MM.1S (cell line): ENCODE results near the gene RGS7.

Experiments used
- DNase-seq: peaks from one replicate; pipeline ENCODE4 v3.0.0-alpha.2; 2015
- H2AFZ ChIP-seq: fragments of 300-600 bp; sonication (generic); 2 replicates; pipeline ENCODE4 v1.6.0; 2016; ENCODE audit warnings: antibody characterized with exemption, low read length
- H3F3A ChIP-seq: fragments of 300-600 bp; sonication (generic); 2 replicates; pipeline ENCODE4 v1.6.1; 2016; ENCODE audit warnings: mild to moderate bottlenecking, antibody characterized with exemption, low read length, moderate library complexity, mixed read lengths; ENCODE audit not compliant: insufficient read depth
- H3K27ac ChIP-seq: fragments of 300-600 bp; sonication (generic); 2 replicates; pipeline ENCODE4 v1.5.1; 2016; ENCODE audit warnings: mild to moderate bottlenecking, low read length
- H3K27me3 ChIP-seq: fragments of 300-600 bp; sonication (generic); replicated peaks from 2 replicates; pipeline ENCODE4 v1.6.0; 2016; ENCODE audit warnings: low read length; ENCODE audit not compliant: insufficient read depth
- H3K36me3 ChIP-seq: fragments of 300-600 bp; sonication (generic); replicated peaks from 2 replicates; pipeline ENCODE4 v1.6.1; 2016; ENCODE audit warnings: mild to moderate bottlenecking, low read length, mixed read lengths; ENCODE audit not compliant: insufficient read depth
- H3K4me1 ChIP-seq: fragments of 300-600 bp; sonication (generic); 2 replicates; pipeline ENCODE4 v1.6.1; 2016; ENCODE audit warnings: low read length, mixed read lengths
- H3K4me2 ChIP-seq: fragments of 300-600 bp; sonication (generic); 2 replicates; pipeline ENCODE4 v1.6.0; 2016; ENCODE audit warnings: low read depth, low read length
- H3K4me3 ChIP-seq: fragments of 300-600 bp; sonication (generic); 2 replicates; pipeline ENCODE4 v1.5.1; 2016; ENCODE audit warnings: low read length, mixed read lengths
- H3K79me2 ChIP-seq: fragments of 300-600 bp; sonication (generic); 2 replicates; pipeline ENCODE4 v1.6.1; 2016; ENCODE audit warnings: mixed run types, low read length, mixed read lengths
- H3K9ac ChIP-seq: fragments of 300-600 bp; sonication (generic); 2 replicates; pipeline ENCODE4 v1.6.1; 2016; ENCODE audit warnings: low read length, mixed read lengths
- H3K9me2 ChIP-seq: fragments of 300-600 bp; sonication (generic); replicated peaks from 2 replicates; pipeline ENCODE4 v1.6.1; 2016; ENCODE audit warnings: mild to moderate bottlenecking, low read length, mixed read lengths; ENCODE audit not compliant: insufficient read depth
- H3K9me3 ChIP-seq: fragments of 300-600 bp; sonication (generic); replicated peaks from 2 replicates; pipeline ENCODE4 v1.6.1; 2016; ENCODE audit warnings: mild to moderate bottlenecking, low read length, mixed read lengths; ENCODE audit not compliant: insufficient read depth
- H4K20me1 ChIP-seq: fragments of 300-600 bp; sonication (generic); 2 replicates; pipeline ENCODE4 v1.6.1; 2016; ENCODE audit warnings: mild to moderate bottlenecking, low read length, moderate library complexity, mixed read lengths; ENCODE audit not compliant: insufficient read depth
- CTCF ChIP-seq: fragments of 300-600 bp; sonication (generic); IDR thresholded peaks from 2 replicates; pipeline ENCODE4 v1.5.1; 2016; ENCODE audit warnings: antibody characterized with exemption, low read length, mixed read lengths
- EZH2 ChIP-seq: fragments of 300-600 bp; sonication (generic); optimal IDR thresholded peaks from 2 replicates; pipeline ENCODE3; 2017; ENCODE audit warnings: low read depth, mild to moderate bottlenecking, antibody characterized with exemption, low read length, mixed read lengths
- EZH2phosphoT487 ChIP-seq: fragments of 300-600 bp; sonication (generic); IDR thresholded peaks from 2 replicates; pipeline ENCODE4 v1.6.1; 2018; ENCODE audit warnings: antibody characterized with exemption, low read length

Gene RGS7

DNA sequence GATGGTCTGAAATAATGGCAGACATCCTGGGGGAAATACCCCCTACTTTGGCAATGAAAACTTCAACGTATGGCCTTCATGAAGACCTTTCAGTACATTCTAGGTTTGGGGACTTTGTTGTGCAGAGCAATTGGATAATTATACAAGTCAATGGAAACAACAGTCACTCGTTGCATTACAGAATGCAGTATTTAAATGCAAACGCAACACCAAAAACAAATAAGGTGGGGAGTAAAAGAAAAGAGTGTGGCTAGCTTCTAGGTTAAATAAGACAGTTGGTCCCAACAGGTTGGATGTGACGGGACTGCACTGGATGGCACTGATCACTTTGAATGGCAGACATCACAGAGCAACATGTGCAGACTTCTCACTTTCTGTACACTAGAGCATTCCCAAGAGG, 386.8 kb downstream of the RGS7 start:
- H3K27me3 ChIP-seq = no peaks in the 10 kb centered on the region
- H3K4me1 ChIP-seq = no peaks in the 10 kb centered on the region
- H3K4me2 ChIP-seq = no peak overlapping the region
- TF ChIP-seq CTCF (no peak), EZH2phosphoT487 (no peak), EZH2 (no peak)
- no peak overlapping the region for H3K4me3 ChIP-seq
- H3K9me2 ChIP-seq = no peaks in the 10 kb centered on the region
- no peaks in the 10 kb centered on the region for H4K20me1 ChIP-seq
- no peak overlapping the region for H3K27ac ChIP-seq
- no peaks in the 10 kb centered on the region for H3K79me2 ChIP-seq
- H3K9me3 ChIP-seq = no peaks in the 10 kb centered on the region
- DNase-seq = no peak
- no peak overlapping the region for H3K9ac ChIP-seq
- no peaks in the 10 kb centered on the region for H3K36me3 ChIP-seq
- no peak overlapping the region for H2AFZ ChIP-seq
- no peaks in the 10 kb centered on the region for H3F3A ChIP-seq

DNA sequence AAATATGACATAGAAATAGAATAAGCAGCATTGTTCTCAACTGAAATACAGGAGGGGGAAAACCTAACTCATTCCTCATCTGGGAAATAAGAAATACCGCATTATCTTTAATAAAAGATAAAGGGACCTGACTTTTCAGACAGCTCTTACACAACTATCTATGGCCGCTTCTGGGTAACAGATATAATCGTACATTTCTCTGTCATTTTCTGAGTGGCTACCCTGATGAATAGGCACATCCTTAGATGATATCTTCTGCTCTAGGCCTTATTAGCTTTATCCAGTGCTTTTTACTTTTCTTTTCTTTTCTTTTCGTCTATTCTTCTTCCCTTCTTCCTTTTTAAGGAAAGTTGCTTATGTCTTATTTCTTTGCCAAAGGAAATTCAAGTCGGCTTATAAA, 388.1 kb downstream of the RGS7 start:
- Histone ChIP-seq H3K27ac (no peak overlapping the region), H2AFZ (no peak overlapping the region), H4K20me1 (no peaks in the 10 kb centered on the region), H3K79me2 (no peaks in the 10 kb centered on the region), H3K36me3 (no peaks in the 10 kb centered on the region), H3K9me3 (no peaks in the 10 kb centered on the region), H3K9ac (no peak overlapping the region), H3K27me3 (no peaks in the 10 kb centered on the region), H3K9me2 (no peaks in the 10 kb centered on the region), H3K4me1 (no peaks in the 10 kb centered on the region), H3F3A (no peaks in the 10 kb centered on the region), H3K4me3 (no peak overlapping the region), H3K4me2 (no peak overlapping the region)
- TF ChIP-seq EZH2 (no peak), CTCF (no peak), EZH2phosphoT487 (no peak)
- no peak for DNase-seq

GRCh38 chr1:240967070-240967724, 389.8 kb downstream of the RGS7 start:
- no peaks in the 10 kb centered on the region for H3K4me1 ChIP-seq
- no peaks in the 10 kb centered on the region for H3K79me2 ChIP-seq
- H4K20me1 ChIP-seq = no peaks in the 10 kb centered on the region
- no peak overlapping the region for H3K9ac ChIP-seq
- H3K27ac ChIP-seq = no peak overlapping the region
- H3F3A ChIP-seq = no peaks in the 10 kb centered on the region
- no peaks in the 10 kb centered on the region for H3K36me3 ChIP-seq
- H3K9me3 ChIP-seq = no peaks in the 10 kb centered on the region
- H2AFZ ChIP-seq = no peak overlapping the region
- H3K27me3 ChIP-seq = no peaks in the 10 kb centered on the region
- TF ChIP-seq EZH2phosphoT487 = no peak
- no peak; the same call in 1 of the 2 replicates for TF ChIP-seq CTCF
- TF ChIP-seq EZH2 = no peak
- H3K9me2 ChIP-seq = no peaks in the 10 kb centered on the region
- H3K4me2 ChIP-seq = no peak overlapping the region
- H3K4me3 ChIP-seq = no peak overlapping the region
- no peak for DNase-seq
